Fibroblast of lung (primary cell): ENCODE measurements around the gene CTSD.

Experiments used
- CTCF ChIP-seq, 2 donors: IDR thresholded peaks in 1 of 2; conservative IDR thresholded peaks in 1 of 2; 1 replicate in 1 of 2; 2 replicates in 1 of 2; pipeline ENCODE4 v1.5.1; 2011 to 2012; ENCODE audit warnings: low read length in 2 of 2, control low read depth in 1 of 2, inconsistent platforms in 1 of 2, low read depth in 1 of 2, mild to moderate bottlenecking in 1 of 2
- EZH2 ChIP-seq: IDR thresholded peaks from 2 replicates; pipeline ENCODE4 v1.5.1; 2012; ENCODE audit warnings: low read length, control low read depth, mild to moderate bottlenecking; ENCODE audit errors: missing control alignments

DNA sequence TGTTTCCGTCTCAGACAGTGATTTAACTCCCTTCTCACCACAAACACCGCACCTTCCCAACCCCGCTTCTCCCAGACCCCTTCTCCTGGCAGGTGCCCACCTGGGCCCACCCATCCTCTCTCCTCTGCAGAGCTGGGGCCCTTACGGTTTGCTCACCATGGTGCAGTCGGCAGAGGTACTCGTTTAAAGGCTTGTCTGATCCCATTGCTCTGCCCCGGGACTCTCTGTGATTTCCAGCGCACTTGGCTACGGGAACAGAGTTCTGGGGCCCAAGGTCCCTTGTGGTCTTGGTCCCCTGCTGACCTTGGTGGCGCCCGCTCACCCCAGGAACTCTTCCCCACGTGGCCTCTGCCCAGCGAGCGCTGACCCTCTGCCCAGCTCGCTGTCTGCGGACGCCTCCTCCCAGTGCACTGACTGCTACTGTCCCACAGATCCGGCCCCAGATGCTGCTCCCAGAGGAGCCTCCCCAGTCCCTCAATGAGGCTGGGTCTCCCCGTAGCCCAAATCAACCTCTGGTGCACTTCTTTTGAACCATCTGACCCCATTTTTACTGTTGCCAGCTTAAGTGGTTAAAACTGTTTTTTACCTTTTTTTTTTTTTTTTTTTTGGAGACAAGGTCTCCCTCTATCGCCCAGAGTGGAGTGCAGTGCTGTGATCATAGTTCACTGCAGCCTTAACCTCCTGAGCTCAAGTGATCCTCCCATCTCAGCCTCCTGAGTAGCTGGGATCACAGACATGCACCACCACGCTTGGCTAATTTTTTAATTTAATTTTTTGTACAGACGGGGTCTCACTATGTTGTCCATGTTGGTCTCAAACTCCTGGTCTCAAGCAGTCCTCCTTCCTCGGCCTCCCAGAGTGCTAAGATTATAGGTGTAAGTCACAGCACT, 21.3 kb upstream of the CTSD start:
- TF ChIP-seq EZH2, result no peak
- TF ChIP-seq CTCF (conservative IDR thresholded peaks at IDR 0.05 in 1 of 2, IDR thresholded peaks at IDR 0.05 in 1 of 2; ENCODE audit: low read depth in 1 of 2, low read length in 2 of 2), result no peak
